Measurements from ENCODE around the gene ARHGAP6.

Gene ARHGAP6

DNA sequence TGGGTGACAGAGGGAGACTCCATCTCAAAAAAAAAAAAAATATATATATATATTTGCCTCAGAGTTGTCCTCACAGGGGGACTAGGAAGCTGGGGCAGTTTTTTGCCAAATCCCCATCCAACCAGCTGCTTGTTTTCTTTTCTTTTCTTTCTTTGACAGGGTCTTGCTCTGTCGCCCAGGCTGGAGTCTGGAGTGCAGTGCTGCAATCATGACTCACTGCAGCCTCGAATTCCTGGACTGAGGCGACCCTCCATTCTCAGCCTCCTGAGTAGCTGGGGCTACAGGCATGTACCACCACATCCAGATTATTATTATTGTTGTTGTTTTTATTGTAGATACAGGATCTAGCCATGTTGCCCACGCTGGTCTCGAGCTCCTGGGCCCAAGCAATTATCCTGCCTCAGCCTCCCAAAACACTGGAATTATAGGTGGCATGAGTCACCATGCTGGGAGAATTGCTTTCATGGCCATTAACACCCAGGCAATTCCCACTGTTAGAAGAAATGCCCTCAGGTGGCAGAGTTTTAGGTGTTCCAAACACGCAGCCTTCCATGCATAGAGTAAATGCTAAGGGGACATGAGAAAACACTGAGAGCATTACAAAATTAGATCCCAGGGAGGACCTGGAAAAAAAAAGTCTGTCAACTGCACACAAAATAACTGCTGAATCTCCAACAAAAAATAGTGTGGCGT is 98.0 kb downstream of the ARHGAP6 start:
- TF ChIP-seq, protein P1, sequence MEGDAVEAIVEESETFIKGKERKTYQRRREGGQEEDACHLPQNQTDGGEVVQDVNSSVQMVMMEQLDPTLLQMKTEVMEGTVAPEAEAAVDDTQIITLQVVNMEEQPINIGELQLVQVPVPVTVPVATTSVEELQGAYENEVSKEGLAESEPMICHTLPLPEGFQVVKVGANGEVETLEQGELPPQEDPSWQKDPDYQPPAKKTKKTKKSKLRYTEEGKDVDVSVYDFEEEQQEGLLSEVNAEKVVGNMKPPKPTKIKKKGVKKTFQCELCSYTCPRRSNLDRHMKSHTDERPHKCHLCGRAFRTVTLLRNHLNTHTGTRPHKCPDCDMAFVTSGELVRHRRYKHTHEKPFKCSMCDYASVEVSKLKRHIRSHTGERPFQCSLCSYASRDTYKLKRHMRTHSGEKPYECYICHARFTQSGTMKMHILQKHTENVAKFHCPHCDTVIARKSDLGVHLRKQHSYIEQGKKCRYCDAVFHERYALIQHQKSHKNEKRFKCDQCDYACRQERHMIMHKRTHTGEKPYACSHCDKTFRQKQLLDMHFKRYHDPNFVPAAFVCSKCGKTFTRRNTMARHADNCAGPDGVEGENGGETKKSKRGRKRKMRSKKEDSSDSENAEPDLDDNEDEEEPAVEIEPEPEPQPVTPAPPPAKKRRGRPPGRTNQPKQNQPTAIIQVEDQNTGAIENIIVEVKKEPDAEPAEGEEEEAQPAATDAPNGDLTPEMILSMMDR (conservative IDR thresholded peaks at IDR 0.05): no peak
- no peak overlapping the region for H3K27ac ChIP-seq

DNA sequence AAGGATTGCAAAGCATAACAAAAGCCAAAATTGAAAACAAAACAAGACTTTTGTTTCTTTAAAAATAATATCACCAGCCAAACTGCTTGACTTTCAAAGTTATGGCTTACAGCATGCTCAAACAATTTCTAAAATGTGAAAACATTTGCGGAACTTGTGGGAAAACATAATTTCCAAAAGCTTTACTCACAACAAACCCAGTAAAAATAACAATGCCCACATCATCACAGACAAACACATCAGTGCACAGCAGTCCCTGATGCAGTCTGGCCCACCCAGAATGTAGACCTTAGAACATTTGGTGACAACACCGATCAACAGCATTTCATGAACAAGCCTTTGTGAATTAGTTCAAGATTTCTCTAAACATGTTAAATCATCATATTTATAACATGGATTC is 98.9 kb downstream of the ARHGAP6 start:
- TF ChIP-seq, protein P1 (conservative IDR thresholded peaks at IDR 0.05): no peak
- H3K27ac ChIP-seq: no peak overlapping the region

DNA sequence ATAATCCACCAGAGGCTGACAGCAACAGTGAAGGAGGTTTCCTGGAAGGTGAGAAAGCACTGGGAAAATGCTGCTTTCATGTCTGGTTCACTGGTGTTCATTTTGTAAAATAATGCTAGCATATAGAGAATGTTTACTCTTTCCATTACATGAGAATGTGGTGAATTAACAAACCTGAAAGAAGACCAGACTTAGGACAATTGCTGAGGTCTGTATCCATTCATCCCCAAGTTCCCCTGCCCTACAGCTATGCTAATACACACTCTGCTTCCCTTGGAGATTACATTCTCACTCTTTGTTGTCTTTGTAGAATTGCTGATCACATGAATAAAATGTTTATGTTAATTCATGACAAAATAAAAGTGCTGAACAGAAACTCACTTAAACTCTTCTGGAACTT is 99.5 kb downstream of the ARHGAP6 start:
- TF ChIP-seq, protein P1 (conservative IDR thresholded peaks at IDR 0.05): no peak
- H3K27ac ChIP-seq: no peak overlapping the region

DNA sequence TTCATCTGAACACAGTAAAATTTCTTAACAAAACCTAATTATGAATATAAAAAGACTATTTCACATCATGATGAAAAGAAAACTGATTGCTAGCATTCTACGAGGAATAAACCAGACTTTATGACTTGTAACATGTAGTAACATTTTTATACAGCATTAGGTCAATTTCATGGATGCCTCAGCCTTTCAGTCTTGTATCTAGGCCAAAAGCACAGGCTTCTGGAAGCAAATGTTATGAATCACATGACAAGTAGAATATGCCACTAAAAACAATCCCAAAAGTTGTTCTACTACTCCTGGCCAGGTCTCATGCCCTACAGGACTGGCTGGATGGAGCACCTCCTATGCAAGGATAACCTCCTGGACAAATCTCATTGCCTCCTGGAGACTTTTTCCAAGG is 101.2 kb downstream of the ARHGAP6 start:
- TF ChIP-seq, protein P1 (conservative IDR thresholded peaks at IDR 0.05): no peak
- H3K27ac ChIP-seq: no peak overlapping the region

DNA sequence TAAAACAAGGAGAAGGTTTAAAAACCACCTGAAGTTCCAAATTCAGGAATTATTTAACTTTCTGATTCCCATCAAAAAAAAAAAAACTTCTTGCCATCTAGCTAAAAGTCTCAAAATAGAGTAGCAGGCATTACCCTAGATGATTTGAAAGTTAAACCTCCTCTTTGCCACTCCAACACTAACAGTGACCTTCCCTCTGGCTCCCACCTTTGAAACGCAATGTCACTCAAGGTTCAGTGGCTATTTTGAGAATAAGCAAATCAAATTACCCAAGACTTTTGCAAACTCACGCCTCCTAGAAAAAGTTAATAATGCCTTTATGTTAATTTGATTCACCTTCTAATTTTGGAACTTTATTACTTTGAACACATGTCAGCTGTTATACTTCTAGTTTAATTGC is 103.2 kb downstream of the ARHGAP6 start:
- H3K27ac ChIP-seq: no peak overlapping the region
- TF ChIP-seq, protein P1 (conservative IDR thresholded peaks at IDR 0.05): no peak

DNA sequence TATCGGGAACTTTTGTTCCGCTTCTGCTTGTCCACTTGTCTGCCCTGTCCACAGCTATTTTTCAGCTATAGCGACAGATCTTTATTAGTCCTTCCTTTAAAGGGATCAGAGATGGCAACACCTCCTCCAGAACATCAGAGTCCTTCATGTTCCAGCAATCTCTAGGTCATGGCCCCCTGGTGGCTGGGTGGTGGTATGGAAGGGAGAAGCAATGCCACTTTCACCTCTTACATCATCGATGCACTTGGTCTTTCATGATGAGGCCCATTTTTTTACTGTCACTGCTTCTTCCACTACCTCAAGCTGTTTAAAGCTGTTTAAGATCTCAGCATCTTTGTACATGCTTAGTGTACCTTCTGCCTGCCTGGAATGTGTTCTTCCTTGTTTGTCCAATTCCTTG is 106.7 kb downstream of the ARHGAP6 start:
- H3K27ac ChIP-seq: no peak overlapping the region
- TF ChIP-seq, protein P1 (conservative IDR thresholded peaks at IDR 0.05): peak; percentile 27; the same call in 1 of the 2 replicates

DNA sequence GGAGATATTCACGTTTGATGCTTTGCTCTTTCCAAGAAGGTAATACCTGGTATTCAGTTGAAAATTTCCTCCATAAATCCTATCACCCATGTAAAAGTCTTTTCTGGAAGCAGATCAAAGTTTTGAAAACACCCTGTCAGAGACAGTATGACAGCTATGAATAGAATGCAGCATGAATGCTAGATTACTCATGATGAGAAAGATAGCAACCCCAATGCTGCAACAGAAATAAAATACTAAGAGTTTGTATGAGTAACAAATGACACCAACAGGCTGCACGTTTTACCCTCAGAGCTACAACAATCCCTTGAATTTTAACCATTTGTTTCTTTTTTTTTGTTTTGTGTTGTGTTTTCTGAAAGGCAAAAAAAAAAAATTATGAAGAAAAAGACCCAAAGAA is 108.6 kb downstream of the ARHGAP6 start:
- TF ChIP-seq, protein P1 (conservative IDR thresholded peaks at IDR 0.05): no peak
- H3K27ac ChIP-seq: no peak overlapping the region

Data from VCaP (cell line).